ENCODE measurements around the gene BDNF.

BDNF gene

DNA sequence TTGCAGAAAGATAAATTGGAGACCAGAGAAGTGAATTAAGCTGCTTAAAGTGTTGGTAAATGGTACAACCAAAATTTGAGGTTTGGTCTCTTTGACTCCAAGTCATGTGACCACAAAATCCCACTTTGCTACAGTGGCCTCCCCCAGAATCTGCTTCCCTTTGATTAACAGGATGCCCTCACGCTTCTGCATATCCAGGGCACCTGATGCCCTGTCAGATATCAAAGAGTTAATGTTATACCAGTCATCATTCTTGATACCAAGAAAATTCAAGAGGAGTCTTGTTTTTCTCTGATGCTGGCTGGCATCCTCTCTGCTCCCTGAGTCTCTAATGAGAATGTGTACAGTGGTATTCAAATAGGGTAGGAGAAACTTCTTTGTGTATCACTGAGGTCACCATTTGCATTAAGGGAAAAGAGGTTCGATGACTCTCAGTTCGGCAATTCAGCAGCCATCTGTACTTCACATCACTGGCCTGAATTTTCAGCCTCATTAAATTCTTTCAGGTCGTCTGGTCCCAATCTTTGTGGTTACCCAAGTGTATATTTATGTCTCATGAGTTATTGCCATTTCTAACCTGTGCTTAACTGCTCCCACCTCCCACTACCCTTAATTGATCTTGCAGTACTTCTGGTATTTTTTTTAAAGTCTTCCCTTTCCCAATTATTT, 73.9 kb downstream of the BDNF start:
- no peak for DNase-seq

DNA sequence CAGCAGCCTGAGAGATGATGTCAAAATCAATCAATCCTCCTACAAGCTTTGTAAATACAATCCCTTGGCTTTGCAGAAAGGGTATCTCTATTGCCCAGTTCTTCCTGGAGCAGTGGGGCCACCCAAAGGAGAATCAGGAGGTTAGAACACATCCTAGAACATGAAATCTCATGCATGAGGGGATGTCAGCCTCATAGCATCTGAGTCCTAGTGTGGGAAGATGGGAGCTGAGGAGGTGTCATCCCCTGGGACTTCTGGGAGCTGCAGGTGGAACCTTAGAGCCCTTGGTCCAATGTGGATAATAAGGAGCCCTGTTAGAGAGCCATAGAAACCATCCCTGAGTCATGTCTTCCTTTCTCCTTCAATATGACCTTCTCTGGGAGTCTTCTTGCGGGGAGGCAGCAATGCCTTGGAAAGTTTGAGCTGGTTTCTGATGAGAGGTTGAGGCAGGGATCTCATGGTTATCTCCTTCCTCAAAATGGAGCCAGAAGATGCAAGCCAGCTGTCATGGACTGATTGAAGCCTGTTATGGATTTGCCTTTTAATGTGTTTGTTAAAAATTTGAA, 74.8 kb downstream of the BDNF start:
- no peak for DNase-seq

- no peak for DNase-seq
Observed at GRCh38 chr11:27623945-27624523, 76.2 kb downstream of the BDNF start.

DNA sequence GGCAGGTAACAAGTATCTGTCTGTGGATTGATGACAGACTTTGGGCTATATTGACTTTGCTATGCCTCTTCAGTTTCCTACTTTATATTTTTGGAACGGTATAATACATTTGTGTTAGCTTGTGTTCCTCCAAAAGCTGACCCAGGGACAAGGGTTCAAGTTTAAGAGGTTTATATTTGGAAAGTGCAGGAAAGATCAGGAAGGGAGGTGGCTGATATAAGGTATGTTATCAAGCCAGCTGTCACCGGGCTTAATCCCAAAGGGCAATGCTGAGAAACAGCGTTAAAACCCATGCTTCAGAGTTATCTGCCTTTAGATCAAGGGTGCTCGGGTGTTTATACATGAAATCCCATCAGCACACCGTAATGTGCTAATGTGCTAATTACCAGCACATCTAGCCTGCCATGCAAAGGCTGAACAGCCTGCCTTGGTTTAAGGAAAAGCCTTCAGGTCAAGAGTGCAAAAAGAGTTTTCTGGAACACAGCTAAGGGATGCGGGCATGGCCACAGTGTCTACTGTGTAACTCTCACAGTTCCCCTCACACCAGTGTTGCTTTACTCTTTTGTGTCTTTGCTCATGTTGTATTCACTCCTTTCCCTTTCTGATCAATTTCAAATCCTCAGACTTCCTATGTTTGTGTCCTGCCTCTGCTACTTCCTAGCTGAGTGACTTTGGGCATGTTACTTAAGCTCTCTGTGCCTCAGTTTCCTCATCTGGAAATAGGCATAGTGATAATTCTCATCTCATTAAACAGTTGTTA, 77.5 kb downstream of the BDNF start:
- no peak for DNase-seq

- DNase-seq, result no peak
Observed at GRCh38 chr11:27621405-27622161, 78.7 kb downstream of the BDNF start.

DNA sequence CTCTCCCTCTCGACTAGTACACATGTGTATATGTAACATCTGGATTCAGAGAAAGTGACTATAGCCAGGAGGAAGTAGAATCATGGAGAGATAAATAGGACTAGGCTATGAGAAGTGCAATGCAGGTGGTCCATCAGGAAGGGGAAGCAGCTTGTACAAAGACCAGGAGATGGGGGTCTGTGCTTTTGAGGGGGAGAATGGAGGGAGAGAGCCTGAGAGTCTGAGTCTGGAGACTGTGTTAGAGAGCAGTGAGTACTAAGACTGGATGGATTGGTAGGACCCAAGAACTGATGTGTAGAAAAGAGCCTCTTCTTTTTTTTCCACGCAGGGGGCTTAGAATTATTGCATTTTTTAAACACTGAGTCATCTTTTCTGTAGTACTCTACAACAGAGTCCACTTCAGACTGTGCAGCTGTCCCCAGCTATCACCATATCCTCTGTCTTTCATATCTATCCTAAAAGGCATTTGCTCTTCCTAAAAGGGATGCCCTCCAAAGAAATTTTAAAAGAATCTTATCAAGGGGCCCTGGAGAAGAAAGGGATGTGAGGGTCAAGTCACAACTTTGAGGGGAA, 80.4 kb downstream of the BDNF start:
- no peak for DNase-seq

- DNase-seq, result no peak
Observed at GRCh38 chr11:27619039-27619574, 81.1 kb downstream of the BDNF start.

- DNase-seq, result no peak
Observed at GRCh38 chr11:27618281-27618915, 81.9 kb downstream of the BDNF start.

- DNase-seq, result no peak
Observed at GRCh38 chr11:27616711-27617110, 83.5 kb downstream of the BDNF start.

- no peak for DNase-seq
Observed at GRCh38 chr11:27615833-27616232, 84.4 kb downstream of the BDNF start.

DNA sequence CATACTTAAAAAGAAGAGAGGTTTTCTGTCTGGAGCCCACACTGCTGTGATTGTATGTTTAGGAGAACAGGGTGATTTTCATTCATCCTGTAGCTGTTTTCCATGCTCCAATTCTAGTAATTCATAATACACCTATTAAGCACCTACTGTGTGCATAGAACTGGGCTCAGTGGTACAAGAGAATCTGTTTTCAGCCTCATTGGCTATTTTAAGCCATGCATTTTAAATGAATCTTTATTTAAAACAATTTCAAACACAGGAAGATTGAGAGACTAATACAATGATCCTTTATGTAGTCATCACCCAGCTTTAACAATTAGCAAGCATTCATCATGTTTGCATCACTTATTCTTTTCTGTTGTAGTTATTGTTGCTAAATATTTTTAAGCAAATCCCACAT, 86.2 kb downstream of the BDNF start:
- no peak for DNase-seq

DNA sequence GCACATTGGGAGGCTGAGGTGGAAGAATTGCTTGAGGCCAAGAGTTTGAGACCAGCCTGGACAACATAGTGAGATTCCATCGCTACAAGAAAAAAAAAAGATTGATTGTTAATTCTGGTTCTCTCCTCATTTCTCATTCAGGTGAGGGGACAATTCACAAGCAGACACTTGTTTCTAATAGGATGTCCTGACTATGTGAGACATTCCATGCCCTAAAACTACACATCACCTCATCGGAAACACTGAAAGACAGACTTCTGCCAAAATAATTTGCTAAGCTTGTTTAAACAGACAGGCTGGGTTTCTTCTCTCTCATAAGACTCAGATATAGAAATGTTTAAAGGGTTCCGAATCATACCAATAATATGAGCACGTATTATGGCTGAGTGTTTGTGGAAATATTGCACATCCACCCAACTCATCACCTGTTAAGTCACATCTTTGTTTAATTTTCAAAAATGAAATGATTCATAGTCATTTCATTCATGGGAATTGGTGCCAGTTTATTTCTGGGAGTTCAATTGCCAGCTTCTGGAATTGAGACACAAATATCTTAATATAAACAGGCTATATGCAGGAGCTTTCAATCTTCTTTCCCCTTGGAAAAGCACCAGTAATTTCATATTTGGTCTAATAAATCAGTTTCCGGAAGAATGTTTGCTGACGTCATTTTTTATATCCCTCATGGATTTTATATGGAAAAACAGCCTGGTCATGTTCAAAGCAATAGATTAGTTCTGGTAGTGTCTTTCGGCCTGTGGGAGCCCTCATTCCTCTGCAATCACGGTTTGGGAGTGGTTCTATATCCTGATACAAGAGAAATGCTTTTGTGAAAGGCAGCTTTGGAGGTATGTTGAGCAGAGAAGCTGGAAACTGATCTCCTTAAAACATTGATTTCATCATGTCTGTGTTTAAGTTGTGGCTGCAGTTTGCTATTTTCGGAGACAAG, 87.0 kb downstream of the BDNF start:
- no peak for DNase-seq

GRCh38 chr11:27611947-27612455, 88.3 kb downstream of the BDNF start:
- no peak for DNase-seq

- DNase-seq, result no peak
Observed at GRCh38 chr11:27611390-27611789, 88.9 kb downstream of the BDNF start.

- no peak for DNase-seq
Observed at GRCh38 chr11:27610946-27611345, 89.3 kb downstream of the BDNF start.

DNA sequence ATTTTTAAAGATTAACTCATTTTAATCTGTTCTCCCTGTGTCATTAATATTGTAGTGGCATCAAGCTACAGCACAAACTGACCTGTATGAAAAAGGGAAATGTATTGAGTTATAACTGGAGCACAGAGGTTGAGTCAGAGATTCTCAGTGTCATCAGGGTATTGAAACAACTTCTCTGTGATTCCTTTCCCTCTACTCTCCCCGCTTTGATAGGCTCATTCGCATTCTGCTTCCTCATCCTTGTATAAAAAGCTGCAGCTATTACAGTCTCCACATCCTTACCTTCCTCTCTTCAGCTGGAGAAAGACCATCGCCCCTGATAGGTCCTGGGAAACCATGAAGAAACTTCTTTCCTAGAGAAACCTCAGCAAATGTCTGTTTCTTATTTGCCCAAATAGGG, 90.0 kb downstream of the BDNF start:
- no peak for DNase-seq

DNA sequence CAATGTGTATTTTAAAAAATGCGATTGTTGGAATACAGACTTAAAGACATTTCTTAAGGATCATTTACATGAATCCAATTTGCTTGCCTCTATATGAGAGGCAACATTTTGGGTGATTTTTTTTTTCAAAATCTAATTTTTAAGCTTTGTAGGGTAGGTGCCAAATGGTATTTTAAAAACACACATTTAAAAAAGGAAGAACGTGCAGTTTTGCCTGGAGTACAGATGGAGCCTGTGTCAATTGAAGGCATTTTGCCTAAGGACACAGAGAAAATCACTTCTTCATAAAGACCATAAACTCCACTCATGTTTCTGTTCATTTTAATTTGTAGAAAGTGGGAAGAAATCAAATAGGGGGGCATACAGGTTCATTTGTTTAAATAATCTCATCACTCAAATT, 91.3 kb downstream of the BDNF start:
- no peak for DNase-seq

DNA sequence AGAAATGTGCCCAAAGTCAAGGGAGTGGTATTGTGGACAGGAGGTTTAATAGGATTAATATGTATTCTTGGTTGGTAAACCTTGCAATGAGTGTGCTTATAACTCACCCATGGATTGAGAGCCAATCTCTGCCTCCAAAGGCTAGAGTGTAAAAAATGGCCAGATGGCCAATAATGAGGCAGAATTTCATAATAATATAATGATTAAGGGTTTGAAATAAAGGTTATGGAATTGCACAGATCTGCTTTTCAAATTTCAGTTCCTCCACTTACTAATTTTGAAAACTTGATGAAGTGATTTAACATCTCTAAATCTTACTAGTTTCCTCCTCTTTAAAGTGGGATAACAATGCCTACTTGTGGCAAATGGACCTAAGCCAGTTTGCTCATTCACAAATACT, 94.8 kb downstream of the BDNF start:
- no peak for DNase-seq

All from hypothalamus (tissue), 51 donors.